Measurements from ENCODE around the gene ANKK1.

GRCh38 chr11:113397821-113398220 lies 10.2 kb downstream of the ANKK1 start:
- no peak for TF ChIP-seq FOXP1 (CRISPR knock-in tag; IDR thresholded peaks at IDR 0.05)
- no peak for TF ChIP-seq MXI1 (IDR thresholded peaks at IDR 0.05; ENCODE audit: low read depth, low read length)
- TF ChIP-seq KLF10 (CRISPR knock-in tag; IDR thresholded peaks at IDR 0.05), result no peak
- no peak for TF ChIP-seq PYGO2 (tag; IDR thresholded peaks at IDR 0.05)
- no peak for TF ChIP-seq ZKSCAN8 (CRISPR knock-in tag; IDR thresholded peaks at IDR 0.05)
- no peak for TF ChIP-seq CTCF (IDR thresholded peaks at IDR 0.05 in 2 of 3, conservative IDR thresholded peaks at IDR 0.05 in 1 of 3; ENCODE audit: insufficient read depth in 2 of 3, low read depth in 1 of 3, low read length in 3 of 3)
- no peak for TF ChIP-seq NR4A1 (CRISPR knock-in tag; IDR thresholded peaks at IDR 0.05)
- no peak for TF ChIP-seq NR4A1 (tag; IDR thresholded peaks at IDR 0.05)
- no peak for TF ChIP-seq HMGXB4 (CRISPR knock-in tag; IDR thresholded peaks at IDR 0.05)
- TF ChIP-seq CTCFL (IDR thresholded peaks at IDR 0.05; ENCODE audit: borderline replicate concordance, insufficient read depth, low read depth, low read length, poor library complexity, severe bottlenecking), result no peak
